Testis (tissue), 3 donors: ENCODE results near the gene CTU2. TPM values are rescaled to one million over a fixed set of nuclear protein-coding genes. Genes with fewer than 3 reads are reported as not detected.

Experiments used
- DNase-seq: peaks from one replicate; pipeline ENCODE4 v3.0.0-alpha.2; 2019
- H3K27ac ChIP-seq, 2 donors: fragments of 200-600 bp; sonication (generic); one replicate each; pipeline ENCODE4 v1.5.1; 2019
- H3K27me3 ChIP-seq: fragments of 200-600 bp; sonication (generic); one replicate; pipeline ENCODE4 v1.5.1; 2019
- H3K36me3 ChIP-seq: fragments of 200-600 bp; sonication (generic); one replicate; pipeline ENCODE4 v1.5.1; 2017; ENCODE audit warnings: low read depth; ENCODE audit errors: missing control alignments
- H3K4me1 ChIP-seq: fragments of 200-600 bp; sonication (generic); one replicate; pipeline ENCODE4 v1.5.1; 2019
- H3K4me3 ChIP-seq, 2 donors: fragments of 200-600 bp; sonication (generic); one replicate each; pipeline ENCODE4 v1.5.1; 2017 to 2019
- H3K9me3 ChIP-seq: fragments of 200-600 bp; sonication (generic); one replicate; pipeline ENCODE4 v1.5.1; 2017
- POLR2A ChIP-seq: fragments of 450-650 bp; IDR thresholded peaks from one replicate; pipeline ENCODE4 v1.6.1; 2017; ENCODE audit warnings: antibody characterized with exemption, mild to moderate bottlenecking, moderate library complexity
- WGBS, 2 donors: methylation state at CpG; one replicate each; pipeline ENCODE4 v1.1.5; 2018; 5-methylcytosine and 5-hydroxymethylcytosine counted together
- intact Hi-C: fragments of 100-400 bp; cut with DNase I; formaldehyde crosslinking; loops from one replicate; pipeline ENCODE4 v1.15.1; 2023; ENCODE audit warnings: low total_unique reads
- polyA plus RNA-seq: library from polyadenylated mRNA; stranded (reverse); fragments of 350-450 nt; fragmentation: Illumina TruSeq; extraction: RNeasy Lipid Tissue Mini Kit (QIAGEN cat#74804); gene quantifications from one replicate; pipeline ENCODE4 v1.2.3, GENCODE V29; 2014; ENCODE audit warnings: low read depth, low replicate concordance; ENCODE audit not compliant: insufficient read depth
- total RNA-seq, 2 donors: library from RNA; depleted of rRNA; stranded (reverse); fragments of >200 nt; gene quantifications; one replicate each; pipeline ENCODE4 v1.2.3, GENCODE V29; 2016
- TF ChIP-seq, protein P1 (sequence below), 3 experiments: fragments of 450-650 bp in 2 of 3; fragments of 200-600 bp in 1 of 3; sonication (generic) in 1 of 3; IDR thresholded peaks; one replicate each; pipeline ENCODE4 v1.5.1; 2016 to 2019; ENCODE audit warnings: antibody characterized with exemption in 3 of 3, mild to moderate bottlenecking in 2 of 3, moderate library complexity in 1 of 3

Gene CTU2
- total and polyA plus RNA-seq, 3 donors from 2014 or later, result 19.8 to 25.4 (median 24.8) TPM

DNA sequence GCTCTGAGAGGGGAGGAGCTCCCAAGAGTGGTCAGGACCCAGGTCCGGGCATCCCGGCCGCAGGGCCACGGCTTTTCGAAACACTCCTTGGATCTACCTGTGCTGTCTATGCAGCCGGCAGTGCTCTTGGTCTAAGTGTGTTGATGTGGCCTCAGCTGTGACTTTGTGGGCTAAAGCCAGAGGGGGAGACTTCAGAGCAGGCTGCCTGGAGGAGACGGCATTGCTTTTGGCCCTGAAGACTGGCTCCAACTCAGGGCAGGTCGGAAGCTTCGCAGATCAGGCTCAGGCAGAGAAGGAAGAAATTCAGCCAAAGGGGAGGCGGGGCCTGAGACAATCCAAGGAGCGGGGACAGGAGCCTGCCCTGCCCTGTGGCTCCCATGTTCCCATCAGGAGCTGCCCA is 47.3 kb downstream of the CTU2 start:
- no peaks in the 10 kb centered on the region for H3K36me3 ChIP-seq
- 88 to 95% methylated on average over 5 to 11 of the region's 11 CpGs for WGBS, 2 donors
- intact Hi-C loops, result no loop called here
- no peak for DNase-seq
- H3K4me1 ChIP-seq, result no peaks in the 10 kb centered on the region
- H3K27me3 ChIP-seq, result no peaks in the 10 kb centered on the region
- H3K27ac ChIP-seq, result no peak overlapping the region
- no peak overlapping the region for H3K4me3 ChIP-seq
- TF ChIP-seq, protein P1, sequence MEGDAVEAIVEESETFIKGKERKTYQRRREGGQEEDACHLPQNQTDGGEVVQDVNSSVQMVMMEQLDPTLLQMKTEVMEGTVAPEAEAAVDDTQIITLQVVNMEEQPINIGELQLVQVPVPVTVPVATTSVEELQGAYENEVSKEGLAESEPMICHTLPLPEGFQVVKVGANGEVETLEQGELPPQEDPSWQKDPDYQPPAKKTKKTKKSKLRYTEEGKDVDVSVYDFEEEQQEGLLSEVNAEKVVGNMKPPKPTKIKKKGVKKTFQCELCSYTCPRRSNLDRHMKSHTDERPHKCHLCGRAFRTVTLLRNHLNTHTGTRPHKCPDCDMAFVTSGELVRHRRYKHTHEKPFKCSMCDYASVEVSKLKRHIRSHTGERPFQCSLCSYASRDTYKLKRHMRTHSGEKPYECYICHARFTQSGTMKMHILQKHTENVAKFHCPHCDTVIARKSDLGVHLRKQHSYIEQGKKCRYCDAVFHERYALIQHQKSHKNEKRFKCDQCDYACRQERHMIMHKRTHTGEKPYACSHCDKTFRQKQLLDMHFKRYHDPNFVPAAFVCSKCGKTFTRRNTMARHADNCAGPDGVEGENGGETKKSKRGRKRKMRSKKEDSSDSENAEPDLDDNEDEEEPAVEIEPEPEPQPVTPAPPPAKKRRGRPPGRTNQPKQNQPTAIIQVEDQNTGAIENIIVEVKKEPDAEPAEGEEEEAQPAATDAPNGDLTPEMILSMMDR (IDR thresholded peaks at IDR 0.05), result no peak
- TF ChIP-seq POLR2A, result no peak
- H3K9me3 ChIP-seq, result no peaks in the 10 kb centered on the region

DNA sequence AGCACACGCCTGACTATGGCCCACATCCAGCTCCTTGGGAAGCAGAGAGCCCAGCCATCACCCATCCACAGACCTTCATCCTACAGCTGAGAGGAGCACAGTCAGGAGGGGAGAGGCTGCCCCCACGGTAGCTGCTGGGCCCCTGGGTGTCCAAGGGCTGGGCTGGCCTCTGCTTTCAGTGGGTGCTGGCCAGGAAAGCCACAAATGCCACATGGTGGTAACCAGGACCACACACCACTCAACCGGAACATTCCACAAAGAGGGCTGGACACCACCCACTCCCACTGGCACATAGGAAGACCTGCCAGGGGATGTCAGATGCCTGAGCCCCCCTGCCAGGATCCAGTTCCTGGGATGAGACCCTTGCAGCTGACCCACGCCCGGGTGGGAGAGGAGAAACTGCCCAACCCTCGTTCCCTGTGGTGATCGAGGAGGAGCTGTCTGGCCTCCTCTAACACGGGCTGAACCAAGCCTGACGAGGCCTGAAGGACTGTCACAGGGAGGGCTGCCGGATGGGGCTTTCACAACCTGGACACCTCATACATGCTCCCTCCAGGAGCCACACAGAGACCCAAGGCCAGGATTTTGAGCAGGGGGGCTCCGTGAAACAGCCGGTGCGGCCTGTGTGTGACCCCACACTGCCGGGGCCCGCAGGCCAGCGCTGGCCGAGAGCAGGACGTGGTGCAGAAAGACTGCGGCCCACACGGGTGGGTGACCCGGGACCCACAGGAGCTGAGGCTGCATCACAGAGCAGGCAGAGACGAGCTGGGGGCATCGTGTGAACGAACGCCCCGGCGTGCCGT is 48.0 kb downstream of the CTU2 start:
- TF ChIP-seq, protein P1 (IDR thresholded peaks at IDR 0.05), result no peak
- TF ChIP-seq POLR2A, result no peak
- Histone ChIP-seq H3K27me3 (no peaks in the 10 kb centered on the region), H3K9me3 (no peaks in the 10 kb centered on the region), H3K4me3 (no peak overlapping the region), H3K27ac (no peak overlapping the region), H3K4me1 (no peaks in the 10 kb centered on the region), H3K36me3 (no peaks in the 10 kb centered on the region)
- 92 to 93% methylated on average over 14 to 27 of the region's 28 CpGs for WGBS, 2 donors
- DNase-seq, result no peak
- intact Hi-C loops, result no loop called here

DNA sequence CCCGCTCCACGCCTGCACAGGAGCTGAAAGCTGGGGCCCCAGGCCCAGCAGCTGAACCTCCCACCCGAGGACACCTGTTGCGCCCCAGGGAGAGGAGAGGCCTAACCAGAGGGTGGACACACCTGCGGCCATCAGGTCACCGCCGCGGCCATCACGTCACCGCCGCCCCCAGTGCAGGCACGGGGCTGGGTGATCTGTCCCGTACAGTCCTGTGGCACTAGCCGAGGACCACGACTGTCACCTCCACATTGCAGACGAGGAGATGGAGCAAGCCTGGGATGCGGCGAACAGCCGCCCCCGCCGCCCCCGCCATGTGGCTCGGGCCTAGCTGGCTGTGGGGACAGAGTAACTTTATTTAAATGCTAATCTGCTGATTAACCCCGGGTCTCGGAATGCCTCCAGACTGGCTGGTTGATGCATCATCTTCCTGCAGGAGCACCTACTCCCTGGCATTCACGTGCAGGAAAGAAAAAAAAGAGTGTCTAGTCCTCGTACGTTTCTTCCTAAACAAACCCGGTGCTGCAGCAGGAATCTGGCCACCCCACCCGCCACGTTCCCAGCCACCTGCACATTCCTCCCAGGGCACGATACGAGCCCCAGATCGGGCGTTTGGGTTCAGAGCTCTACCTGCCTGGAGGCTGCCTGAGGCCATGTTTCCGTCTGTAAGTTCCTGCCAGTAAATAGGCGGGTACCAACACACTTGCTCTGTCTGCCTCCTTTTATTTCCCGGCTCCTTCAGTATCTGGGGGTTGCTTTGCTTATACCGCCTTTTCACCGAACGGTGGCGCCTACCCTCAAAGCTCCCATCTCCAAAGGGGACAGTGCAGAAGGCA is 48.8 kb downstream of the CTU2 start:
- DNase-seq, result no peak
- WGBS, 2 donors, result 86 to 90% methylated on average over 22 to 42 of the region's 42 CpGs
- Histone ChIP-seq H3K27ac (no peak overlapping the region), H3K4me3 (no peak overlapping the region), H3K9me3 (no peaks in the 10 kb centered on the region), H3K27me3 (no peaks in the 10 kb centered on the region), H3K4me1 (no peaks in the 10 kb centered on the region), H3K36me3 (no peaks in the 10 kb centered on the region)
- TF ChIP-seq, protein P1 (IDR thresholded peaks at IDR 0.05), result no peak
- intact Hi-C loops, result no loop called here

DNA sequence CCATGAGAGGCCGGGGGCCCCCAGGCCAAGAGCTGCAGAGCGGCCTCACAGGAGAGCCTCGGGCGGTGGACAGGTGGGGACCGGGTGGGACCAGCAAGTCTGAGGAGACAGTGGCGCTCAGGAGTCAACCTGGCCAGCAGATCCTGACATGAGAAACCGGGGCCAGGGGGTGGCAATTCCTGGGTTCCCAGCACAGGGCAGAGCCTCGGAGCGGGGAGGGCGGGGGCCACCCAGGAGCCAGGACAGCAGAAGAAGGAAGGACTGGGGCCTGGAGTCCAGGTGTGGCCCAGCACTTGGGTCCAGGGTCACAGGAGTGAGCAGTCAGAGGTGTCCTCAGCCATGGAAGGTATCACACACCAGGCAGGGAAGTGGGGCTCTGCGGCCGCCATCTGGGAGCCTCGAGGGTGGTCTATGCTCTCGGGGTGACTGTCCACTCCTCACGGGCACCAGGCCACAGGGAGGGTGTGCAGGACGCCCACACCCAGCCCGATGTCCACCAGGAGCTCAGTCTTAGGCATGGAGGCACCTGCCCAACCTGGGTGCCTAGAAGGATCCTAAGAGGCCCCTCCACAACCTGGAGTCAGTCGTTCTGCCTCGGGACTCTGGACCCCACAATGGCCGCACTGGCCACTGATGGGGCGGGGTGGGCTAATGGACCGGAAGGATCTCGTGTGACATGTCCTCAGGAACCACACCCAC is 49.6 kb downstream of the CTU2 start:
- H3K36me3 ChIP-seq, result no peaks in the 10 kb centered on the region
- no peak overlapping the region for H3K27ac ChIP-seq
- intact Hi-C loops, result no loop called here
- WGBS, 2 donors, result 90 to 97% methylated on average over 15 to 23 of the region's 23 CpGs
- H3K27me3 ChIP-seq, result no peaks in the 10 kb centered on the region
- H3K9me3 ChIP-seq, result no peaks in the 10 kb centered on the region
- H3K4me3 ChIP-seq, result no peak overlapping the region
- TF ChIP-seq, protein P1 (IDR thresholded peaks at IDR 0.05), result no peak
- TF ChIP-seq POLR2A, result no peak
- DNase-seq, result no peak
- no peaks in the 10 kb centered on the region for H3K4me1 ChIP-seq
